AG04450 (cell line): ENCODE measurements around the gene OR1J2. TPM values are rescaled to one million over a fixed set of nuclear protein-coding genes. Genes with fewer than 3 reads are reported as not detected.

Experiments used
- CTCF ChIA-PET: fragments of 300-600, 350-600 bp; formaldehyde crosslinking; extraction: SDS; loops from one replicate; lab custom pipeline; 2022; ENCODE audit warnings: antibody characterized with exemption, inconsistent platforms; lab: Charles Lee
- POLR2A ChIA-PET: fragments of 350-600 bp; formaldehyde crosslinking; extraction: SDS; loops from one replicate; lab custom pipeline; 2021; ENCODE audit warnings: antibody characterized with exemption, inconsistent platforms; lab: Yijun Ruan, JAX
- DNase-seq: peaks from one replicate; pipeline ENCODE4 v3.0.0-alpha.2; 2011; ENCODE audit warnings: low read depth, low spot score
- H3K27ac ChIP-seq: one replicate; pipeline ENCODE4 v1.5.1; 2012; ENCODE audit warnings: low read depth, low read length, control low read depth
- H3K27me3 ChIP-seq: one replicate; pipeline ENCODE4 v1.6.0; 2012; ENCODE audit warnings: low read length; ENCODE audit not compliant: control insufficient read depth, insufficient read depth
- H3K4me3 ChIP-seq: 2 replicates; pipeline ENCODE4 v1.5.1; 2011; ENCODE audit warnings: mild to moderate bottlenecking, low read depth, low read length, control low read depth
- H3K9me3 ChIP-seq: 2 replicates; pipeline ENCODE4 v1.5.1; 2012; ENCODE audit warnings: low read length; ENCODE audit not compliant: control insufficient read depth, insufficient read depth
- polyA plus RNA-seq: library from polyadenylated mRNA; depleted of rRNA; stranded (reverse); fragments of >200 nt; gene quantifications from 2 replicates; pipeline ENCODE4 v1.2.3, GENCODE V29; 2011
- TF ChIP-seq, protein P1 (sequence below): IDR thresholded peaks from 2 replicates; pipeline ENCODE4 v1.5.1; 2011; ENCODE audit warnings: low read depth, low read length, control low read depth, inconsistent platforms

Gene OR1J2
- polyA plus RNA-seq, 1 experiment = not detected

DNA sequence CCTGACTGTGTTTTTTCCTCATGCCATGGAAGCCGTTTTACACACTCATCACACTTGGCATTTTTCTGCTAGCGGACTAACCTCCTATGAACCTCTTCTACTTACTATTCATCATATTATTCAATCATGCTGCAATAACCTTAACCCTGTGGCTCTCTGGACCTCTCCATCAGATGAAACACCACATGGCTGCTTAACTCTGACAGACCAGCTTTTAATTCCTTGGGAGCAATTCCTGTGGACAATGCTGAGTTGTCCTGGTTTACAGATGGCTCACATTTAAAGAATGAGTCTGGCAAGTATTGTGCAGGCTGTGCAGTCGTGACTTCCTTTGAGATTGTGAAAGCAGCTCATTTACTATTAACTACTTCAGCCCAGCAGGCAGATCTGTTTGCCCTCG is 41.9 kb upstream of the OR1J2 start:
- H3K27ac ChIP-seq = peak overlapping the region; percentile 40
- DNase-seq = peak; percentile 38
- H3K9me3 ChIP-seq = no peaks in the 10 kb centered on the region
- H3K4me3 ChIP-seq = no peak overlapping the region
- H3K27me3 ChIP-seq = no peaks in the 10 kb centered on the region
- CTCF ChIA-PET = interaction anchor here (1.3 to 1.5 kb wide), 2 partner anchors 30 to 342 kb away, joined by 4 to 8 read pairs; no protein-coding TSS in a partner anchor
- TF ChIP-seq, protein P1, sequence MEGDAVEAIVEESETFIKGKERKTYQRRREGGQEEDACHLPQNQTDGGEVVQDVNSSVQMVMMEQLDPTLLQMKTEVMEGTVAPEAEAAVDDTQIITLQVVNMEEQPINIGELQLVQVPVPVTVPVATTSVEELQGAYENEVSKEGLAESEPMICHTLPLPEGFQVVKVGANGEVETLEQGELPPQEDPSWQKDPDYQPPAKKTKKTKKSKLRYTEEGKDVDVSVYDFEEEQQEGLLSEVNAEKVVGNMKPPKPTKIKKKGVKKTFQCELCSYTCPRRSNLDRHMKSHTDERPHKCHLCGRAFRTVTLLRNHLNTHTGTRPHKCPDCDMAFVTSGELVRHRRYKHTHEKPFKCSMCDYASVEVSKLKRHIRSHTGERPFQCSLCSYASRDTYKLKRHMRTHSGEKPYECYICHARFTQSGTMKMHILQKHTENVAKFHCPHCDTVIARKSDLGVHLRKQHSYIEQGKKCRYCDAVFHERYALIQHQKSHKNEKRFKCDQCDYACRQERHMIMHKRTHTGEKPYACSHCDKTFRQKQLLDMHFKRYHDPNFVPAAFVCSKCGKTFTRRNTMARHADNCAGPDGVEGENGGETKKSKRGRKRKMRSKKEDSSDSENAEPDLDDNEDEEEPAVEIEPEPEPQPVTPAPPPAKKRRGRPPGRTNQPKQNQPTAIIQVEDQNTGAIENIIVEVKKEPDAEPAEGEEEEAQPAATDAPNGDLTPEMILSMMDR = no peak
- POLR2A ChIA-PET = no interaction called here

- ChIA-PET CTCF (interaction anchor here (0.7 to 1.1 kb wide), 2 partner anchors 9 to 23 kb away, joined by 3 read pairs; no protein-coding TSS in a partner anchor), POLR2A (no interaction called here)
- DNase-seq = no peak
Measured at GRCh38 chr9:122474561-122474960, 36.0 kb upstream of the OR1J2 start.

GRCh38 chr9:122475717-122476116 is 34.9 kb upstream of the OR1J2 start:
- H3K4me3 ChIP-seq = no peak overlapping the region
- POLR2A ChIA-PET = no interaction called here
- CTCF ChIA-PET = interaction anchor here (1.1 to 1.4 kb wide), 3 partner anchors 22 to 377 kb away, joined by 3 read pairs; no protein-coding TSS in a partner anchor
- no peak overlapping the region for H3K27ac ChIP-seq
- no peaks in the 10 kb centered on the region for H3K27me3 ChIP-seq
- no peak for DNase-seq
- H3K9me3 ChIP-seq = no peaks in the 10 kb centered on the region
- TF ChIP-seq, protein P1 = no peak

More at GRCh38 chr9:122474561-122474960, 36.0 kb upstream of the OR1J2 start:
- Histone ChIP-seq H3K4me3 (no peak overlapping the region), H3K9me3 (no peaks in the 10 kb centered on the region), H3K27me3 (no peaks in the 10 kb centered on the region), H3K27ac (no peak overlapping the region)
- TF ChIP-seq, protein P1 = no peak

DNA sequence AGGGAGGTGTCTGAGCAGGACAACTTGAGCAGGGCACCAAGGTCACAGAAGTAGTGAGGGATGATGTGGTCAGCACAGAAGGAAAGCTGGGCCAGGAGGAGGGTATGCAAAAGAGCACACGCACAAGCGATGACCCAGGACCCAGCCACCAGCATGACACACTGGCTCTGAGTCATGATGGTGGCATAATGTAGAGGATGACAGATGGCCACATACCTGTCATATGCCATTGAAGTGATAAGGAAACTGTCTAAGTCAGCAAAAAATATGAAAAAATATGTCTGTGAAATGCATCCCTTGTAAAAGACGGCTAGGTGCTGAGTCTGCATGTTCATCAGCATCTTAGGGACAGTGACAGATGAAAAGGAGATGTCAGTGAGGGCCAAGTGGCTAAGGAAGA is 33.3 kb upstream of the OR1J2 start:
- Histone ChIP-seq H3K27me3 (no peaks in the 10 kb centered on the region), H3K27ac (no peak overlapping the region), H3K9me3 (no peaks in the 10 kb centered on the region), H3K4me3 (no peak overlapping the region)
- TF ChIP-seq, protein P1 = no peak
- ChIA-PET CTCF (interaction anchor here (1.3 to 1.6 kb wide), 2 partner anchors 12 to 21 kb away, joined by 3 to 7 read pairs; no protein-coding TSS in a partner anchor), POLR2A (no interaction called here)
- no peak for DNase-seq

DNA sequence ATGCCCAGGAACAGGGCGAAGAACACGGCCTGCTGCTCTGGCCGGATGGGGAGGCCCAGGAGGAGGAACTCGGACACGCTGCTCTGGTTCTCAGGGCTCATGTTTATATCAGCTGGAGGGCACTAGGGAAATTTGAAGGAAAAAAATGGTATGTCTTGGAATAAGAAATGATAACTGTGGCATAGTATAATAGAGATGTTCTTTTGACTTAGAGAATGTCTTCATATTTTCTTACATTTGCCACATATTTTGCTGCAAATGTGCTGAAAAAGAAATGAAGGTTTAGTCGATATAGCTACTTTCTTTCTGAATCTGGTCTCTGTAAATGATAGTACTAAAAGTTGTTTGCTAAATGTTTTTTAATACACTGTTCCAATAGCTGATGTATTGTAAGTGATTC is 32.8 kb upstream of the OR1J2 start, which contains the start of gene OR1J1:
OR1J1 (minus strand) TSS at position 101 of the 400 bp plus-strand sequence; CDS start at position 101, 0 bp downstream.
- TF ChIP-seq, protein P1 = no peak
- POLR2A ChIA-PET = no interaction called here
- no peaks in the 10 kb centered on the region for H3K27me3 ChIP-seq
- H3K9me3 ChIP-seq = no peaks in the 10 kb centered on the region
- H3K4me3 ChIP-seq = no peak within 1 kb of the TSS
- CTCF ChIA-PET = interaction anchor here (1.3 to 1.6 kb wide), 2 partner anchors 12 to 21 kb away, joined by 3 to 7 read pairs; no protein-coding TSS in a partner anchor
- H3K27ac ChIP-seq = no peak within 1 kb of the TSS
- DNase-seq = no peak
